H54 (cell line): Measurements from ENCODE around the gene SNHG17.
"Not testable (repeated sequence)": the region's sequence is repeated elsewhere in the genome, so short reads cannot be mapped to it uniquely, and the experiment has no call there.

Experiments
- DNase-seq: peaks from one replicate; pipeline ENCODE4 v3.0.0; 2011; ENCODE audit warnings: low spot score, mixed read lengths; ENCODE audit not compliant: insufficient read length
- FAIRE-seq: peaks from 3 replicates; lab custom pipeline; 2011; peaks lifted over from hg19 to GRCh38; lab: Jason Lieb, UNC
- POLR2A ChIP-seq: IDR thresholded peaks from 2 replicates; pipeline ENCODE4 v1.6.1; 2011; ENCODE audit warnings: low read depth, mild to moderate bottlenecking, low read length

The SNHG17 gene

GRCh38 chr20:38414769-38415450 is 20.2 kb downstream of the SNHG17 start:
- FAIRE-seq (no peak), DNase-seq (no peak)
- no peak for TF ChIP-seq POLR2A

GRCh38 chr20:38412877-38413577 is 22.1 kb downstream of the SNHG17 start:
- FAIRE-seq (no peak), DNase-seq (no peak)
- TF ChIP-seq POLR2A = no peak

GRCh38 chr20:38407822-38408221 is 27.3 kb downstream of the SNHG17 start:
- DNase-seq, FAIRE-seq: not testable (repeated sequence)

- DNase-seq (no peak), FAIRE-seq (no peak)
- no peak for TF ChIP-seq POLR2A
Observed at GRCh38 chr20:38407321-38407720, 27.8 kb downstream of the SNHG17 start.

- TF ChIP-seq POLR2A = no peak
- FAIRE-seq = no peak
- no peak for DNase-seq
Observed at GRCh38 chr20:38406476-38406875, 28.7 kb downstream of the SNHG17 start.

- FAIRE-seq (no peak), DNase-seq (no peak)
- no peak for TF ChIP-seq POLR2A
Observed at GRCh38 chr20:38405132-38405531, 30.0 kb downstream of the SNHG17 start.

GRCh38 chr20:38404016-38404415 is 31.1 kb downstream of the SNHG17 start:
- no peak for FAIRE-seq
- TF ChIP-seq POLR2A = no peak

GRCh38 chr20:38402816-38403215 is 32.3 kb downstream of the SNHG17 start:
- FAIRE-seq (no peak), DNase-seq (no peak)
- TF ChIP-seq POLR2A = no peak

More at GRCh38 chr20:38404016-38404415, 31.1 kb downstream of the SNHG17 start:
- no peak for DNase-seq

GRCh38 chr20:38402089-38402488 is 33.0 kb downstream of the SNHG17 start:
- no peak for TF ChIP-seq POLR2A
- DNase-seq (no peak), FAIRE-seq (no peak)

- FAIRE-seq, DNase-seq: not testable (repeated sequence)
Observed at GRCh38 chr20:38395751-38396395, 39.3 kb downstream of the SNHG17 start.

- DNase-seq (no peak), FAIRE-seq (no peak)
- no peak for TF ChIP-seq POLR2A
Observed at GRCh38 chr20:38395165-38395564, 40.0 kb downstream of the SNHG17 start.

GRCh38 chr20:38393259-38393658 is 41.9 kb downstream of the SNHG17 start:
- TF ChIP-seq POLR2A = no peak
- no peak for DNase-seq
- no peak for FAIRE-seq

- no peak for FAIRE-seq
- no peak for TF ChIP-seq POLR2A
Observed at GRCh38 chr20:38392356-38392755, 42.8 kb downstream of the SNHG17 start.

GRCh38 chr20:38387953-38388352 is 47.2 kb downstream of the SNHG17 start:
- DNase-seq (no peak), FAIRE-seq (no peak)
- TF ChIP-seq POLR2A = no peak

More at GRCh38 chr20:38392356-38392755, 42.8 kb downstream of the SNHG17 start:
- DNase-seq = no peak
